Stimulated activated CD4-positive, alpha-beta T cell treated with anti-CD3 and anti-CD28 coated beads, Interleukin-4, amount 100 ng/mL, for 24 hours (primary cell): ENCODE data around the gene CPLX1.
"Not testable (repeated sequence)": the region's sequence is repeated elsewhere in the genome, so short reads cannot be mapped to it uniquely, and the experiment has no call there.

ENCODE experiments used
- DNase-seq: peaks from one replicate; pipeline ENCODE4 v3.0.0-alpha.2; 2020

Gene CPLX1

GRCh38 chr4:819401-820229, 6.3 kb downstream of the CPLX1 start:
- DNase-seq: no peak

DNA sequence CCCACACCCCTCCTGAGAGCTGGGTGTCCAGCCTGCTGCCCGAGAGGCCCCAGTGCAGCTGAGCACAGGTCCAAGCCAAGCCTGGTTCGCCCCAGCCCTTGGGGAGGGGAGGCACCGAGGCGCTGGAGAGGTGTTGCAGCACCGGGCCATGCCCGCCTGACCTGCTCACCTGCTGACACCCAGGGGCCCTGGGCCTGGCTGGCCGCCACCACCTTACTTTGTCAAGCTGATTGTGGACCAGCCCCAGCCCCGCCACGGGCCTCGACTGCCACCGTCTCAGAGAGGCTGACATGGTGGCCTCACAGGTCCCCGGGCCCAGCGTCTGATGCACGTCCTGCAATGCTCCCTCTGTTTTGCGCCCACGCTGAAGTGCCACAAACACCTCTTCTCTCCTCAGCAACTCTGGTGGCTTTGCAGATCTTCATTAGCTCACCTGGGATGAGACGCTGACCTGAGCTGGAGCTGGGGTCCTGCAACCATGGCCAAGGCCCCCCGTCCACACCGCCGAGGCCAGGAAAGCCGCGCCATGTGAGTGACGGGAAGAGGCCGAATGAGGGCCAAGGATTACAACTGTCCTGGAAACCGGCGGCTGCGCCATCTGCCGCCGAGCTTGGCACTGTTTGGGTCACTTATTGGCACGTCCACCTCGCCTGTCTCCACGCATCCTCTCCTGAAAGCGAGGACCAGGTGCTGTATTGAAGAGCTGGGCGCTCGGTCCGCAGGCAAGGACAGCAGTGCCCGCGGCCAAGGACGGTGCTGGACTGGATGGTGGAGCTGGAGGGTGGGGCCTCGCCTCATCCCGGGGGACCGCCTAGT, 7.6 kb downstream of the CPLX1 start:
- DNase-seq: no peak

DNA sequence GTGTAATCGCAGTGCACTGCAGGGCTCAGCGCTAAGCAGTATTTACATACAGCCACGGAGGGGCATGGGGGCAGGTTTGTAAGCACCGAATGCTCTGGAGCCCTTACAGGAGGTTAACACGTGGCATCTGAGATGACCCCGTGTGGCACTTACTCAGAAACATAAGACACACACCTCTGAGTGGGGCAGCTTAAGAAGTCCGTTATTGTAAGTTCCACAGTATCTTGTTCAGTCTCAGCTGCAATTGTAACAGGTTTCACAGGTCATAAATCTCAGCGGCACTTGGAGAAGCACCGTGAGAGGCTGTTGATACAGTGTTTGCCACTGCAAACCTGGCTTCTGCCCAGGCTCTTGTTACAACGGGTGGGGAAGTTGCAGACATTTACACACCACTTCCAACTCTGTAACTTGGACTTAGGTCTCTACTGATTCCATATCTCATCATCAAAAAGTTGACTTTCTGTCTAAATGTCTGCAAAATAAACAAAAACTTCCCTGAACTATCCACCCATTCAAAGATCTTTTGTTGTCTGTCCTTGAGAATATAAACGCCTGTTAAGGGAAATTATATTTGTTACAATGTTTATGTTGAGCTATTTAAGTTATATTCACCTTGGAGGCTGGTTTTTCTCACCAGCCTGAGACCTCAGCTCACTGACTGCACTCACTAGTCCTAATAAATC, 10.3 kb downstream of the CPLX1 start:
- no peak for DNase-seq

DNA sequence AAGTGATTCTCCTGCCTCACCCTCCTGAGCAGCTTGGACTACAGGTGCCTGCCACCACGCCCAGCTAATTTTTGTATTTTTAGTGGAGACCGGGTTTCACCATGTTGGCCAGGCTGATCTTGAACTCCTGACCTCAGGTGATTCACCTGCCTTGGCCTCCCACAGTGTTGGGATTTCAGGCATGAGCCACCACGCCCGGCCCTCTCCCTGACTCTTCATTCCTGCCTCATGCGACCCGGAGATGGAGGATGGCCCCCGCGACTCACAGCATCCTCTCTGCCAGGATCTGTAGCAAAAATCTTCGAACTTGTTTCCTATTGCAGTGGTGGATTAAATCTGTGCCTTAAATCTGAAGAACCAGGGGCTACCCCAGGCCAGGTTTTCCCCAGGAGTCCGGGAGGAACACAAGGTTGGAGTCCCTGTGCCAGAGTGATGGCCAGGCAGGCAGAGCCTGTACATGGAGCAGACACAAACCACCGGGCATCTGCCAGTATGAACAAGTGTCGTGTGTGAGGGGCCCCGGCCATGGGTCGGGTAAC, 11.5 kb downstream of the CPLX1 start:
- DNase-seq: no peak

DNA sequence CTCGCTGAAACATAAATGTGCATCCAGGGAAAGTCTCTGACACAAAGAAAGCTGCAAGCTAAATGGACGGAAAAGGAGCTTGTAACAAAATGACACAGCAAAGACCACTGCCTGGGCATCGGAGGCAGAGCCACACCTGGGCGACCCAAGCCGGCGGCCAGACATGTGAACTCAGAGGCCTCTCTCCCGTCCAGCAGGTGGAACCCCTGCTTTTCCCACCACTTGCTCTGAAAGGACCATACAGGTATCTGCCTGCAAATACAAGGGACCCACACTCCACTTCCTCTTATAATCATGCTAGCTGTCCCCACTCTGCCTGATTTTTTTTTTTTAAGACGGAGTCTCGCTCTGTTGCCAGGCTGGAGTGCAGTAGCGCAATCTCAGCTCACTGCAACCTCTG, 12.0 kb downstream of the CPLX1 start:
- no peak for DNase-seq

DNA sequence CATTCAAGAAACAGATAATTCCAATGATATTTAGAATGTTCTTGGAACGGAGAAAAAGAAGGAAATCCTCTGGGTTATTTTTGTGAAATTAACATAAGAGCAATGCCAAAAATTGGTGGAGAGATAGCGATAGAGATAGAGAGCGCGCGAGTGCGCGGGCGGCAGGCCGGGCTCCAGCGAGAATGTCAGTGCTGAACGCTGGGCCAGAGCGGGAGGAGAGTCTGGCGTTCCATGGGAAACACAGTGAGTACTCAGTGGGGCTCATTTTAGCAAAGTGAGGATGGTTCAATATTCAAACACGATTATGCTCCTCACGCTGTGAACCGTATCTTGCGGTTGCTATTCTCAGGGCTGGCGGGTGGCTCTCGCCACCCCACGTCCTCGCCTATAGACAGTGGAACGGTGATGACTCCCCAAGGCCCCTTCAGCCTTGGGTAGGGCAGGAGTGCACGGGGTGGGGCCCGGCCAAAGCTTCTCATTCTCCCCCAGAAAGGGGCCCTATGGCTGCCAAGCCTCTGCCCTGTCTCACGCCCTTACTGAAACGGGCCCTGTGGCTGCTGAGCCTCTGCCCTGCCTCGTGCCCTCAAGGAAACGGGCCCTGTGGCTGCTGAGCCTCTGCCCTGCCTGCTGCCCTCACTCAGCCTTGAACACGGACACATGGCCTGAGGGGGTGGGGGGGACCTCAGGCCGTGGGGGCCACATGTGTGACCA, 16.9 kb downstream of the CPLX1 start:
- DNase-seq: no peak

DNA sequence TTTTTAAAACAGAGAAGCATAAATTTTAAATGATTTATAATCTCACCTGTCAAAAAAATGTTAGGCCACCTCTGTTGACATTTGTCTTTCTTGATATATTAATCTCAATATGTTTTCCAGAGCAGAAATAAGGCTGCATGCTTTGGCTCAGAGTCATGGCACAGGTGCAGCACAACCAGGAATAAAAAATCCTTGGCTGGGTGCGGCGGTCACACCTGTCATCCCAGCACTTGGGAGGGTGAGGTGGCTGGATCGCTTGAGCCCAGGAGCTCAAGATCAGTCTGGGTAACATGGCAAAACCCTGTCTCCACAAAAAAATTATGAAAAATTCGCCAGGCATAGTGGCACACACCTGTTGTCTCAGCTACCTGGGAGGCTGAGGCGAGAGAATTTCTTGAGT, 18.1 kb downstream of the CPLX1 start:
- no peak for DNase-seq

DNA sequence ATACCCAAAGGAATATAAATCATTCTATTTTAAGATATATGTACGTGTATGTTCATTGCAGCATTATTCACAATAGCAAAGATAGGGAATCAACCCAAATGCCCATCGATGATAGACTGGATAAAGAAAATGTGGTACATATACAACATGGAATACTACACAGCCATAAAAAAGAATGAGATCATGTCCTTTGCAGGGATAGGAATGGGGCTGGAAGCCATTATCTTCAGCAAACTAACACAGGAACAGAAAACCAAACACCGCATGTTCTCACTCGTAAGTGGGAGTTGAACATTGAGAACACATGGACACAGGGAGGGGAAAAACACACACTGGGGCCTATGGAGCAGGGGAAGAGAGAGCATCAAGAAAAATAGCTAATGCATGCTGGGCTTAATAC, 18.9 kb downstream of the CPLX1 start:
- DNase-seq: not testable (repeated sequence)

DNA sequence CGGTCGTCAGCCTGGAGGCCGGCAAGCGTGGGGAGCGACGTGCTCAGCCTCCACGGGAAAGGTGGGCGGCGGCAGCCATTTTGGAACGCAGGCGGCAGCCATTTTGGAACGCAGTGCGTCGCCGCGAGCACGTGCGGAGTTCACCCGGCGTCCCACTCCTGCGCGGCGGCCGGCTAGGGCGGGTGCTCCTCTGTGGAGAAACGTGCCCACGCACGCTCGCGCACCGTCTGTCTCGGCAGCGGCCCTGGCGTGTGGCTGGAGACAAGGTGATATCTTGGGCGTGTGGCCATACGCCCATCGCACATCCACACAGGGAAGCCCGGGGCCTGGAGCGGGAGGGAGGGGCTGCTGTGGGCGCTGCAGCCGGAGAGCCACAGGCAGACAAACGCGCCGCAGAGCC, 21.1 kb downstream of the CPLX1 start:
- no peak for DNase-seq

DNA sequence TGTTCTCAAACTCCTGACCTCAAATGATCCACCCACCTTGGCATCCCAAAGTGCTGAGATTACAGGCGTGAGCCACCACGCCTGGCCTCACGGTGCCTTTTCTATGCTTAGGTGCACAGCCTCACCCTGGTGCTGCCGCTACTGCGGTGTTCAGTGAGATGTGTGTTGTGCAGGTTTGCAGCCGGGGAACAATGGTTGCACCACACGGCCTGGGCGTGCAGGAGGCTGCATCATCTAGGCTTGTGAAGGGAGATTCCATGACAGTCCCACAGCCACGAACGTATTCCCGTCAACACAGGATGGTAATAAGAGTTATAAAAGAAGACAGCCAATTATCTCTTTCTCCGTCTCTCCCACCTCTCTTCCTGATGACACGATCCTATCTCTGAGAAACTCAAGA, 22.0 kb downstream of the CPLX1 start:
- DNase-seq: no peak

GRCh38 chr4:801436-802124, 24.3 kb downstream of the CPLX1 start:
- no peak for DNase-seq

- no peak for DNase-seq
Observed at GRCh38 chr4:797066-797465, 28.9 kb downstream of the CPLX1 start.

GRCh38 chr4:796206-796605, 29.7 kb downstream of the CPLX1 start:
- no peak for DNase-seq

GRCh38 chr4:795726-796119, 30.2 kb downstream of the CPLX1 start:
- no peak for DNase-seq

DNA sequence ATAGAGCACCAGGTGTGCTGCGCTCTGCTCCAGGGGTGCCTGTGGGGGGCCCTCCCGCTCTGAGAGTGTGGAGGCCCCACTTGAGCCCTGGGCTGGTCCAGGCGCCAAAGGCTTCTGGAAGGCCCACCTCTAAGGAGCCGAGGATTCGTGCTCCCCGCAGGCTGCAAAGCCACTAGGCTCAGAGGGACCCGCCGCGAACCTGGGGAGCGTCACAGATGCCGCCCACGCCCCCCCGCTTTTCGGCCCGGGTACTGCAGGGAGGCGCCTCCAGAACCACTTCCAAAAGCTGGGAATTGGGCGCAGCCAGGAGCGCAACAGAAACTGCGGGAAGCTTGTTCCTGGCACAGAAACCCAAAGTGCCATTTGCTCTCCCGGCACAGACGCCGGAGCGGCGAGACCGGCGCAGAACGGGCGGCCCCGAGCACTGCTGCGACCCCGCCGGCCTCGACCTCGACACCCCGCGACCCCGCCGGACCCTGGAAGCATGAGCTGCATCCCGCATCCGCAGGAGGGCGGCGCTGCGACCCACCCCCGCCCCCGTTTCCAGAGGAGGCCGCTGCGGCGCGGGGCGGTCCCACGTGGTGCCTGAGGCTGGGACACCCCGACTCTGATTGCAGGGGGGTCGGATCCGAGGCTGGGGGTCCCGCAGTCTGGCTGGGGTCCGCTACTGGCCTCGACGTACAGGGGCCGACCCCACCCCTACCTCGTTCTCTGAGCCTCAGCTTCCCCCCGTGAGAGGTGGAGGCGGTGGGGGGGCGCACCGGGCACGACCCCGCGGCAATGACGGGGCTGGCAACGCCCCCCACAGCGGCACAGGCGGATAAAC, 30.8 kb downstream of the CPLX1 start:
- DNase-seq: no peak

- no peak for DNase-seq
Observed at GRCh38 chr4:793941-794621, 31.8 kb downstream of the CPLX1 start.

DNA sequence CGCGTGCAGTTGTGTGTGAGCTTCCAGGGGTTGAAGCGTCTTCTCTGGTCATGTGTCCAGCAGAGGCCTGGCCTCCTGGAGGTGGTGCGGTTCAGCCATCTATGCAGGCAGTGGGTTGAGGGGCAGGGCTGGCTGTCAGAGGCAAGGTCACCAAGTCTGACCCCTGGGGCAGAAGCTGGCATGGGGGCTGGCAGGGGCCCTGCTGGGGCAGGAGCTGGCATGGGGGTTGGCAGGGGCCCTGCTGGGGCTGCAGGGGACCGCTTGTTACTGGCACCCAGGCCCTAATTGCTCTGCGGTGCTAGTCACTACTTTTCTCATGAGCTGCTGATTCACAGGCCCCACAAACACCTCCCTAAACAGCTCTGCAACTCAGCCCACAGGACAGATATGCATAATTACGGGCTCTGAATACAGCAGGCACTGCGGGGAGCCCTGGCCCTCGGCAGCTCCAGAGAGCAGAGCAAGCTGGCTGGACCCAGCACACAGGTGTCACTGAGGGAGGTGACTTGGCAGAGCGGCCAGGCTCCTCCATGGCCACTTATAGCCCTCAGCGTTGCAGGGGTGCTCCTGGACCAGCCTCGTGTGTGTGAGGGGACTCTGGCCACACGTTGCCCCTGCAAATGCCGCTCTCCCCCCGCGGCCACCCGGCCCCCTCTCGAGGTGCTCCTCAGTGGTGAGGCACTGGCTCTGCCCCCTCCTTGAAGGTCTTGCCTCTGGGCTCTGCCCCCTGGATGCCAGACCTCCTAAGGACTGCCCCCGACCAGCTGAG, 32.7 kb downstream of the CPLX1 start:
- no peak for DNase-seq

- peak; percentile 25 for DNase-seq
Observed at GRCh38 chr4:792626-793092, 33.3 kb downstream of the CPLX1 start.

DNA sequence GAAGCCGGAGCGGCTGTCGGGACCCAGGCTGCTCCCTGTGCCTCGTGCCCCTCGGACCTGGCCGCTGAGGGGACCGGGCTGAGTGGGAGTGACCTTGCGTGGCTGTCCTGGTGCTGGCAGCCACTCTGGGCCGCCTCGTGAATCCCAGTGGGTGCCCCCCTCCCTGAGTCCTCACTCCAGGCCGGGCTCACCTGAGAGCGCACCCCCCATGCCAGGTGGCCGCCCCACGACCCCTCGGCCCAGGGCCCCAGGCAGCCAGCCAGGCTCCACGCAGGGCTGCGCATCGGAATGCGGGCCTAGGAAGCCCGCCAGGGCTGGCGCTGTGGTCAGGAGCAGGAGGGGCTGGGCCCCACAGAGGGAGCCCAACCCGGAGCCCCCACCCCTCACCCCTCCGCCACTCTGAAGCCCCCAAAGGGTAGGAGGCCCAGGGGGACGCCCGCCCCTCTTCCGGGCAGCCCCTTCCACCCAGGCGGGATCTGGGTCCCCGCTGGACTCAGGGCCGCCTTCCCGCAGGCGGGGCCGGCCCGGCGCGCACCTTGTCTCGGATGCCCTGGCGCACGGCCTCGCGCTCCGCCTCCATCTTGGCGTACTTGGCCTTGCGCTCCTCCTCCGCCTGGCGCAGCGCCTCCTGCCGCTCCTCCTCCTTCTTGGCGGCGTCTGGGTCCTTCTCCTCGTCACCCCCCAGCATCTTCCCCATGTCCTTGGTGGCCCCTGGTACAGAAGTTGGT, 33.9 kb downstream of the CPLX1 start:
- DNase-seq: peak; percentile 48
